GDM1 (cell line): ENCODE results near the gene DDIT4L.
"Not testable (repeated sequence)": the region's sequence is repeated elsewhere in the genome, so short reads cannot be mapped to it uniquely, and the experiment has no call there.

Experiments
- DNase-seq: peaks from one replicate; lab custom pipeline; 2025; lab: John Stamatoyannopoulos, UW

The DDIT4L gene

GRCh38 chr4:100166297-100167039 is 23.8 kb downstream of the DDIT4L start:
- no peak for DNase-seq

- no peak for DNase-seq
Observed at GRCh38 chr4:100165809-100166208, 24.5 kb downstream of the DDIT4L start.

GRCh38 chr4:100164808-100165760 is 25.2 kb downstream of the DDIT4L start:
- DNase-seq: no peak

- DNase-seq: no peak
Observed at GRCh38 chr4:100162027-100162685, 28.1 kb downstream of the DDIT4L start.

- DNase-seq: no peak
Observed at GRCh38 chr4:100149190-100149589, 41.1 kb downstream of the DDIT4L start.

- no peak for DNase-seq
Observed at GRCh38 chr4:100147684-100148083, 42.6 kb downstream of the DDIT4L start.

GRCh38 chr4:100147198-100147597 is 43.1 kb downstream of the DDIT4L start:
- DNase-seq: no peak

GRCh38 chr4:100146756-100147155 is 43.5 kb downstream of the DDIT4L start:
- DNase-seq: no peak

GRCh38 chr4:100137320-100137719 is 52.9 kb downstream of the DDIT4L start:
- not testable (repeated sequence) for DNase-seq
